HUDEP-2 (cell line): ENCODE results near the gene NQO2.
"Not testable (repeated sequence)": the region's sequence is repeated elsewhere in the genome, so short reads cannot be mapped to it uniquely, and the experiment has no call there.

Experiments
- DNase-seq, 76 experiments: peaks; one replicate each; lab custom pipeline; 2025; ENCODE audit not compliant: unreplicated experiment in 76 of 76; lab: John Stamatoyannopoulos, UW

NQO2 gene

GRCh38 chr6:2969549-2969948 is 30.1 kb upstream of the NQO2 start:
- no peak for DNase-seq

- no peak for DNase-seq
Observed at GRCh38 chr6:2970034-2970685, 29.5 kb upstream of the NQO2 start.

GRCh38 chr6:2970753-2971419 is 28.8 kb upstream of the NQO2 start:
- peak in 1 of 76 experiments; percentile 16 for DNase-seq

GRCh38 chr6:2971420-2972218 is 28.1 kb upstream of the NQO2 start, which contains the start of gene SERPINB6:
SERPINB6 (minus strand) TSS chr6:2971567; CDS start chr6:2959332, 12,235 bp downstream.
- peak in 6 of 76 experiments; percentile 12 to 31 (median 21) for DNase-seq

- not testable (repeated sequence) for DNase-seq
Observed at GRCh38 chr6:2972219-2972487, 27.5 kb upstream of the NQO2 start.

- not testable (repeated sequence) for DNase-seq
Observed at GRCh38 chr6:2972685-2973084, 27.0 kb upstream of the NQO2 start.

GRCh38 chr6:2973180-2973579 is 26.5 kb upstream of the NQO2 start:
- not testable (repeated sequence) for DNase-seq

GRCh38 chr6:2973676-2974075 is 26.0 kb upstream of the NQO2 start:
- DNase-seq: peak in 4 of 76 experiments; percentile 10 to 32 (median 12)

GRCh38 chr6:2976060-2976459 is 23.6 kb upstream of the NQO2 start:
- DNase-seq: no peak

GRCh38 chr6:2976571-2977085 is 23.1 kb upstream of the NQO2 start:
- no peak for DNase-seq

GRCh38 chr6:2977290-2977689 is 22.4 kb upstream of the NQO2 start:
- no peak for DNase-seq

- DNase-seq: no peak
Observed at GRCh38 chr6:2977799-2978590, 21.7 kb upstream of the NQO2 start.

GRCh38 chr6:2978923-2979322 is 20.8 kb upstream of the NQO2 start:
- no peak for DNase-seq

GRCh38 chr6:2979819-2980464 is 19.8 kb upstream of the NQO2 start:
- peak in 9 of 76 experiments; percentile 6 to 44 (median 21) for DNase-seq

GRCh38 chr6:2980465-2980855 is 19.2 kb upstream of the NQO2 start:
- no peak for DNase-seq

- DNase-seq: no peak
Observed at GRCh38 chr6:2982426-2983117, 17.1 kb upstream of the NQO2 start.

- DNase-seq: no peak
Observed at GRCh38 chr6:2984738-2985406, 14.8 kb upstream of the NQO2 start.

GRCh38 chr6:2986722-2987221 is 12.9 kb upstream of the NQO2 start:
- no peak for DNase-seq

GRCh38 chr6:2988094-2988425 is 11.6 kb upstream of the NQO2 start:
- no peak for DNase-seq
